ENCODE results near the gene STUM. TPM values are rescaled to one million over a fixed set of nuclear protein-coding genes. Genes with fewer than 3 reads are reported as not detected.

STUM gene
- total and polyA plus RNA-seq, 2 experiments from 2014 or later = 0.23 to 1.3 TPM

- TF ChIP-seq EZH2phosphoT487 (IDR thresholded peaks at IDR 0.05; ENCODE audit: unreplicated experiment) (no peak), REST (IDR thresholded peaks at IDR 0.05; ENCODE audit: unreplicated experiment) (no peak), CREB1 (CRISPR knock-in tag; IDR thresholded peaks at IDR 0.05; ENCODE audit: low read depth) (no peak), JUNB (IDR thresholded peaks at IDR 0.05; ENCODE audit: unreplicated experiment) (no peak), EZH2 (IDR thresholded peaks at IDR 0.05; ENCODE audit: low read depth, unreplicated experiment) (no peak)
- TF ChIP-seq, protein P1, sequence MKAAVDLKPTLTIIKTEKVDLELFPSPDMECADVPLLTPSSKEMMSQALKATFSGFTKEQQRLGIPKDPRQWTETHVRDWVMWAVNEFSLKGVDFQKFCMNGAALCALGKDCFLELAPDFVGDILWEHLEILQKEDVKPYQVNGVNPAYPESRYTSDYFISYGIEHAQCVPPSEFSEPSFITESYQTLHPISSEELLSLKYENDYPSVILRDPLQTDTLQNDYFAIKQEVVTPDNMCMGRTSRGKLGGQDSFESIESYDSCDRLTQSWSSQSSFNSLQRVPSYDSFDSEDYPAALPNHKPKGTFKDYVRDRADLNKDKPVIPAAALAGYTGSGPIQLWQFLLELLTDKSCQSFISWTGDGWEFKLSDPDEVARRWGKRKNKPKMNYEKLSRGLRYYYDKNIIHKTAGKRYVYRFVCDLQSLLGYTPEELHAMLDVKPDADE (IDR thresholded peaks at IDR 0.05) = no peak
- TF ChIP-seq, protein P2, sequence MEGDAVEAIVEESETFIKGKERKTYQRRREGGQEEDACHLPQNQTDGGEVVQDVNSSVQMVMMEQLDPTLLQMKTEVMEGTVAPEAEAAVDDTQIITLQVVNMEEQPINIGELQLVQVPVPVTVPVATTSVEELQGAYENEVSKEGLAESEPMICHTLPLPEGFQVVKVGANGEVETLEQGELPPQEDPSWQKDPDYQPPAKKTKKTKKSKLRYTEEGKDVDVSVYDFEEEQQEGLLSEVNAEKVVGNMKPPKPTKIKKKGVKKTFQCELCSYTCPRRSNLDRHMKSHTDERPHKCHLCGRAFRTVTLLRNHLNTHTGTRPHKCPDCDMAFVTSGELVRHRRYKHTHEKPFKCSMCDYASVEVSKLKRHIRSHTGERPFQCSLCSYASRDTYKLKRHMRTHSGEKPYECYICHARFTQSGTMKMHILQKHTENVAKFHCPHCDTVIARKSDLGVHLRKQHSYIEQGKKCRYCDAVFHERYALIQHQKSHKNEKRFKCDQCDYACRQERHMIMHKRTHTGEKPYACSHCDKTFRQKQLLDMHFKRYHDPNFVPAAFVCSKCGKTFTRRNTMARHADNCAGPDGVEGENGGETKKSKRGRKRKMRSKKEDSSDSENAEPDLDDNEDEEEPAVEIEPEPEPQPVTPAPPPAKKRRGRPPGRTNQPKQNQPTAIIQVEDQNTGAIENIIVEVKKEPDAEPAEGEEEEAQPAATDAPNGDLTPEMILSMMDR (conservative IDR thresholded peaks at IDR 0.05; ENCODE audit: low read depth in 2 of 2) = no peak
Observed at GRCh38 chr1:226618380-226618779, 69.8 kb downstream of the STUM start (continued).

GRCh38 chr1:226619031-226619430, 70.5 kb downstream of the STUM start:
- Mint-ChIP-seq H3K4me3 (no peak overlapping the region), H3K36me3 (ENCODE audit: low read depth) (no peaks in the 10 kb centered on the region; the same call in 2 of the 3 replicates), H3K4me1 (no peaks in the 10 kb centered on the region), H3K9me3 (peaks cover 26% of the 10 kb centered on the region), H3K27ac (no peak overlapping the region), H3K27me3 (ENCODE audit: insufficient read depth, low read depth, poor library complexity) (no peaks in the 10 kb centered on the region)
- TF ChIP-seq CREB1 (CRISPR knock-in tag; IDR thresholded peaks at IDR 0.05; ENCODE audit: low read depth) (no peak), EZH2 (IDR thresholded peaks at IDR 0.05; ENCODE audit: low read depth, unreplicated experiment) (no peak), EZH2phosphoT487 (IDR thresholded peaks at IDR 0.05; ENCODE audit: unreplicated experiment) (no peak), POLR2AphosphoS5 (IDR thresholded peaks at IDR 0.05; ENCODE audit: low read depth) (no peak)
- TF ChIP-seq, protein P1 (IDR thresholded peaks at IDR 0.05) = no peak
- Histone ChIP-seq H4K20me1 (replicated peaks; ENCODE audit: insufficient read depth) (no peaks in the 10 kb centered on the region), H3F3A (replicated peaks; ENCODE audit: low read depth) (no peaks in the 10 kb centered on the region), H3K27me3 (ENCODE audit: insufficient read depth) (no peaks in the 10 kb centered on the region), H3K9me2 (ENCODE audit: insufficient read depth) (no peaks in the 10 kb centered on the region), H3K79me2 (replicated peaks; ENCODE audit: insufficient read depth) (no peaks in the 10 kb centered on the region), H3K4me3 (no peak overlapping the region), H3K4me1 (ENCODE audit: insufficient read depth) (no peaks in the 10 kb centered on the region), H3K27ac (ENCODE audit: low read depth) (no peak overlapping the region), H3K36me3 (ENCODE audit: insufficient read depth) (no peaks in the 10 kb centered on the region), H3K4me2 (no peak overlapping the region), H2AFZ (no peak overlapping the region)
- DNase-seq (ENCODE audit: low spot score) (no peak), ATAC-seq (no peak)
